A549 (cell line): ENCODE data around the gene SYNE3.

Source experiments
- CHD4 ChIP-seq: fragments of 200-600 bp; sonication (generic); IDR thresholded peaks from 2 replicates; pipeline ENCODE4 v1.6.1; 2016; ENCODE audit warnings: antibody characterized with exemption, mild to moderate bottlenecking, borderline replicate concordance
- JUNB ChIP-seq: fragments of >200 bp; sonication (Bioruptor Twin); formaldehyde crosslinking; IDR thresholded peaks from 2 replicates; pipeline ENCODE4 v1.6.1; 2016
- POLR2A ChIP-seq: IDR thresholded peaks from 2 replicates; pipeline ENCODE4 v1.6.1; 2012; ENCODE audit warnings: mild to moderate bottlenecking, low read length
- POLR2AphosphoS2 ChIP-seq: conservative IDR thresholded peaks from 2 replicates; pipeline ENCODE4 v1.6.1; 2012; ENCODE audit warnings: low read length, improper control_type of control experiment, inconsistent platforms
- TF ChIP-seq, protein P1 (sequence below): fragments of >200 bp; sonication (Bioruptor Twin); formaldehyde crosslinking; IDR thresholded peaks from 3 replicates; pipeline ENCODE4 v1.5.1; 2016

DNA sequence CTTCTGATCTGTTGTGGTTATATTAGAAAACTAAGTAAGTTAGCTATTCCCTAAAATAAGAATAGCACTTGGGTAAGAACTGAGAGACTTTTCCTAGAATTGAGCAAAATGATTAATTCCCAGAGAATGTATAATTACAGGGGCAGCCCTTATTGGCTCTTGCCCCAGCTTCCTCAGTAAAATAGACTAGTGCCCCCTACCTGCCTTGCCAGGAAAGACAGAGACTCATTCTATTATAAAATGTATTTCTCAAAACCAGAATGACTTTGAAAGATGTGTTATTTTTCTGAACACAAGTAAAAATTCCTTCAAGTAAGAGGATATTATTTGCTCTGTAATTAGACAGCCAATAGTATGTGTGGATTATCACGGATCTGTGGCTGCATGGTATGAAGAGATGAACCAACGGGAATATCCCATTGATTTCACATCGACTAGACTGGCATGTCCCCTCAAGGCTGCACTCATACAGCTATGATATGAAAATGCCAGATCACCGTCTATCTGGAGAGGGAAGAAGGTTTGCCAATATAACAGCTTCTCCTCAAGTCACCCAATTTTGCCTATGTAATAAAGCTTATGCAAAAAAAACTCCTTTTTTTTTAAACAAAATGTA is 11.0 kb upstream of the SYNE3 start:
- TF ChIP-seq POLR2A: no peak
- TF ChIP-seq CHD4: no peak
- no peak for TF ChIP-seq JUNB
- TF ChIP-seq, protein P1, sequence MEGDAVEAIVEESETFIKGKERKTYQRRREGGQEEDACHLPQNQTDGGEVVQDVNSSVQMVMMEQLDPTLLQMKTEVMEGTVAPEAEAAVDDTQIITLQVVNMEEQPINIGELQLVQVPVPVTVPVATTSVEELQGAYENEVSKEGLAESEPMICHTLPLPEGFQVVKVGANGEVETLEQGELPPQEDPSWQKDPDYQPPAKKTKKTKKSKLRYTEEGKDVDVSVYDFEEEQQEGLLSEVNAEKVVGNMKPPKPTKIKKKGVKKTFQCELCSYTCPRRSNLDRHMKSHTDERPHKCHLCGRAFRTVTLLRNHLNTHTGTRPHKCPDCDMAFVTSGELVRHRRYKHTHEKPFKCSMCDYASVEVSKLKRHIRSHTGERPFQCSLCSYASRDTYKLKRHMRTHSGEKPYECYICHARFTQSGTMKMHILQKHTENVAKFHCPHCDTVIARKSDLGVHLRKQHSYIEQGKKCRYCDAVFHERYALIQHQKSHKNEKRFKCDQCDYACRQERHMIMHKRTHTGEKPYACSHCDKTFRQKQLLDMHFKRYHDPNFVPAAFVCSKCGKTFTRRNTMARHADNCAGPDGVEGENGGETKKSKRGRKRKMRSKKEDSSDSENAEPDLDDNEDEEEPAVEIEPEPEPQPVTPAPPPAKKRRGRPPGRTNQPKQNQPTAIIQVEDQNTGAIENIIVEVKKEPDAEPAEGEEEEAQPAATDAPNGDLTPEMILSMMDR: peak; percentile 77
- TF ChIP-seq POLR2AphosphoS2: no peak
